Measurements from ENCODE around the gene RSPO1.

DNA sequence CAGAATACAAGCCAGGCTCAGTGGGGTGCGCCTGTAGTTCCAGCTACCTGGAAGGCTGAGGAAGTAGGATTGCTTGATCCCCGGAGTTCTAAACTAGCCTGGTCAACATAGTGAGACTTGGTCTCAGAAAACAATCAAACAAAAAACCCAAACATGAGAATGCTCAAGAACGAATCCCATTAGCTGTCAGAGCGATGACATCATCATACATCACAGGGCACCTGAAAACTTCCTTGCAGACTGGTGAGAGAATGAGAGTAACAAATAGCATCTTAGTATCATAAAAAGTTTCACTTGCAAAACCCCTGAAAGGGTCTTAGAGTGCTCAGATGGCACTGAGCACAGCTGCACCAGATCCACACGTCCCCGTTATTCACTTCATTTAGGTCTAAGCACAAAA is 36.6 kb upstream of the RSPO1 start:
- TF ChIP-seq POLR2A (IDR thresholded peaks at IDR 0.05) (no peak), CTCF (IDR thresholded peaks at IDR 0.05) (no peak)
